Psoas muscle (tissue), 8 donors: ENCODE results near the gene RANGRF. TPM values are rescaled to one million over a fixed set of nuclear protein-coding genes. Genes with fewer than 3 reads are reported as not detected.

Experiments used
- ATAC-seq, 4 donors: fragments of 200-7000 bp; cut with Tn5 transposase; one replicate each; pipeline ENCODE4 v1.9.1; 2020; ENCODE audit warnings: moderate library complexity in 3 of 4, mild to moderate bottlenecking in 2 of 4
- DNase-seq, 2 donors: peaks; one replicate each; pipeline ENCODE4 v3.0.0-alpha.2; 2020
- H3K27ac ChIP-seq: fragments of 200-600 bp; one replicate; pipeline ENCODE4 v1.8.0; 2022
- H3K27me3 ChIP-seq, 3 donors: fragments of 200-600 bp in 1 of 3; one replicate each; pipeline versions ENCODE4 v1.6.1 to v1.8.0; 2013 to 2022; ENCODE audit warnings: low read length in 2 of 3, mild to moderate bottlenecking in 2 of 3, moderate library complexity in 1 of 3; ENCODE audit not compliant: insufficient read depth in 3 of 3
- H3K36me3 ChIP-seq, 2 donors: fragments of 200-600 bp in 1 of 2; one replicate each; pipeline versions ENCODE4 v1.6.1 to v1.8.0; 2013 to 2022; ENCODE audit warnings: low read depth in 1 of 2, mild to moderate bottlenecking in 1 of 2, moderate library complexity in 1 of 2; ENCODE audit not compliant: insufficient read depth in 1 of 2
- H3K4me1 ChIP-seq: fragments of 200-600 bp; one replicate; pipeline ENCODE4 v1.8.0; 2022
- H3K4me3 ChIP-seq: fragments of 200-600 bp; one replicate; pipeline ENCODE4 v1.8.0; 2022; ENCODE audit warnings: mild to moderate bottlenecking
- H3K9me3 ChIP-seq: fragments of 200-600 bp; one replicate; pipeline ENCODE4 v1.8.0; 2022
- WGBS, 3 donors: extraction: QIAGEN DNeasy Blood & Tissue Kit; methylation state at CpG; one replicate each; pipeline versions ENCODE4 v1.1.6 to v1.1.7; 2013; 5-methylcytosine and 5-hydroxymethylcytosine counted together
- intact Hi-C, 2 donors: fragments of 100-400 bp; cut with DNase I; formaldehyde crosslinking; loops; one replicate each; pipeline versions ENCODE4 v1.11.0 to v1.14.2; 2022
- polyA plus RNA-seq, 3 donors: library from polyadenylated mRNA; stranded (reverse); fragments of 200-250 nt; gene quantifications; one replicate each; pipeline ENCODE4 v1.2.3, GENCODE V29; 2013
- total RNA-seq, 4 donors: library from RNA; stranded (reverse); fragmentation: NEBNext Ultra II Directional in 2 of 4; extraction: Animal tissue kit (Norgen Biotek cat#: 25700) in 2 of 4; gene quantifications; one replicate each; pipeline versions ENCODE4 v1.2.1 to v1.2.4, GENCODE V29; 2021 to 2023
- TF ChIP-seq, protein P1 (sequence below): fragments of 200-600 bp; IDR thresholded peaks from one replicate; pipeline ENCODE4 v1.8.0; 2022; ENCODE audit warnings: antibody characterized with exemption
- donor health status: healthy with polysubstance abuse.
- donor health status: DM: no; HTN: no; CAD: no; lungs with moderate emphysema.
- donor health status: Bipolar disorder and iron deficiency.
- donor health status: healthy.
- donor health status: DM: yes; HTN: yes; CAD: no.
- donor health status: DM: no; HTN: no; CAD: no.
- donor health status: DM: no; HTN: no; CAD: no.
- donor health status: DM: yes; HTN: yes; CAD: no.

The RANGRF gene
- total and polyA plus RNA-seq, 7 donors: 9.0 to 24.3 (median 16.3) TPM

DNA sequence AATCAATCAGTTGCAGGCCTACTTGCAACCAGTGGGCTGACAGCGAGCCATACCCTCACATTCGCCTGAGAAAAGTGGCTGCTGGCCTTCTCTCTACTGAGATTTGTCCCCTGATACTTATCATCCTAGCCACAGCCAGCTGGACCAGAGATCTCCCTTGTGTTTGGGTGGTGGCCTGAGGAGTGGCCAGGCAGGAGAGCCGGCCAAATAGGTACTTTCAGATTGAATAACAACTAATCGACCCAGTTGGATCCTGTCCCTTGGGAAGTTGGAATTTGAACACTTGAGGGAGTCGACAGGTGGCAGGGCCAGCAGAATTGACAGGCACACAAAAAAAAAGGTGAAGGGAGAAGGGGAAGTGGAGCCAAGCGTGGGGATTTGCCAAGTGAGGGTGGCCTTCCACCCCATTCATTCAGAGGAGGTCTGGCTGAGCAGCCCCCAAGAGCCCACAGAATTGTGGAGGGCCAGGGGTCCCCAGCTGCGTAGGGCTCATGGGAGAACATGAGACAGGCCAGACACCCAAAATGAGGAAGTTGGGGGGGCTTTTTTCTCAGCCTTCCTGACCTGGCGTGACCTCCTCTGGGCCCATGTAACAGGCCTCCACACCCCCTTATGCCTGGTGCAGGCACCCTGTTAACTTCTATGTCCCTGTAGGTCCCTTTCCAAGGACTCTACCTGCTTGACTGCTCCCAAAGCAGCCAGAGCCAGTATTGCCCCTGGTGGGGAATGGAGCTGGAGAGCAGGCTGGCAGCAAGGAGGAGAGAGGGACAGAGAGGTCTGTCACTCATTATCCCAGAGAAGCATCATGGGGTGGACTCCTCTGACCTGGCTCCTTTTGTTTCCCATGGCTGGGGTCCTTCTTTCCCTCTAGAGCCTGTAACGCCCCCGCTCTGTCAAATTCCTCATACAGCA is 2.9 kb upstream of the RANGRF start:
- no peak for DNase-seq
- intact Hi-C loops: loop anchor here in 1 of 2 donors (5.0 kb wide), 1 partner anchor 33 kb away; no protein-coding TSS in a partner anchor

DNA sequence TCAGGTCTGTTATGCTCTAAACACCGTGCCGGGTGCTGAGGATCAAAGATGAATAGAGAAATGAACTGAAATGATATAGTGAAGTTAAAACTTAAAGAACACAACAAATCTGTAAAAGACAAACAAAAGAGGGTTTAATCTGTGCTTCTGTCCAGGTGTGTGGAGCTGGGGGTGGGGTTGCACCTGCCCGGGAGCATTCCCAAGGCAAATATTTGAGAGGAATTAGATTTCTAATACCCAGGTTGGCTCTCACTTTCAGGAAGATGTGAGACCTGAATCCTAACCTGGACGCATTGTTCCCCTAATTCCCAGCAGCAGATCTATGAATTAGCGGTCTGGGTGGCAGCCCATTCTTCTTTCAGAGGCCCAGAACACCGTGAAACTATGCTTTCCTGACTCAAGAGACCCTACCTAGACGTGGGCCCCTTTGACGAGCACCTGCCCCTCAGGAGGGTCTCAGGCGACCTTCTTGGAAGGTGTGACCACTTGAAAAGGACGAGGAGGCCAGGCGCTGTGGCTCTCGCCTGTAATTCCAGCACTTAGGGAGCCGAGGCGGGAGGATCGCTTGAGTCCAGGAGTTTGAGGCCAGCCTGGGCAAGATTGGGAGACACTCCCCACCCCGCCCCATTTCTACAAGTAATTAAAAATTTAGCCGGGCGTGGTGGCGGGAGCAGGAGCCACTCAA is 677 bp upstream of the RANGRF start:
- TF ChIP-seq, protein P1, sequence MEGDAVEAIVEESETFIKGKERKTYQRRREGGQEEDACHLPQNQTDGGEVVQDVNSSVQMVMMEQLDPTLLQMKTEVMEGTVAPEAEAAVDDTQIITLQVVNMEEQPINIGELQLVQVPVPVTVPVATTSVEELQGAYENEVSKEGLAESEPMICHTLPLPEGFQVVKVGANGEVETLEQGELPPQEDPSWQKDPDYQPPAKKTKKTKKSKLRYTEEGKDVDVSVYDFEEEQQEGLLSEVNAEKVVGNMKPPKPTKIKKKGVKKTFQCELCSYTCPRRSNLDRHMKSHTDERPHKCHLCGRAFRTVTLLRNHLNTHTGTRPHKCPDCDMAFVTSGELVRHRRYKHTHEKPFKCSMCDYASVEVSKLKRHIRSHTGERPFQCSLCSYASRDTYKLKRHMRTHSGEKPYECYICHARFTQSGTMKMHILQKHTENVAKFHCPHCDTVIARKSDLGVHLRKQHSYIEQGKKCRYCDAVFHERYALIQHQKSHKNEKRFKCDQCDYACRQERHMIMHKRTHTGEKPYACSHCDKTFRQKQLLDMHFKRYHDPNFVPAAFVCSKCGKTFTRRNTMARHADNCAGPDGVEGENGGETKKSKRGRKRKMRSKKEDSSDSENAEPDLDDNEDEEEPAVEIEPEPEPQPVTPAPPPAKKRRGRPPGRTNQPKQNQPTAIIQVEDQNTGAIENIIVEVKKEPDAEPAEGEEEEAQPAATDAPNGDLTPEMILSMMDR: no peak
- DNase-seq (no peak), ATAC-seq (no peak)
- Histone ChIP-seq H3K9me3 (no peaks in the 10 kb centered on the region), H3K4me1 (peaks cover 19% of the 10 kb centered on the region), H3K36me3 (no peaks in the 10 kb centered on the region), H3K27ac (peak overlapping the region; percentile 90), H3K27me3 (no peaks in the 10 kb centered on the region), H3K4me3 (peak overlapping the region; percentile 78)
- intact Hi-C loops: loop anchor here (2.0 to 5.0 kb wide), 2 partner anchors 35 to 39 kb away; partner anchors contain the start of genes CTC1 (in 1 of the 2) and PFAS (in 1 of the 2)
- WGBS, 3 donors: 28 to 34% (median 31%) methylated on average over 19 of the region's 19 CpGs

More for the DNA sequence above, 2.9 kb upstream of the RANGRF start:
- Histone ChIP-seq H3K27me3 (no peaks in the 10 kb centered on the region), H3K27ac (peak overlapping the region; percentile 27), H3K9me3 (no peaks in the 10 kb centered on the region), H3K4me1 (peaks cover 19% of the 10 kb centered on the region), H3K4me3 (no peak overlapping the region), H3K36me3 (no peaks in the 10 kb centered on the region)
- peak in 1 of 4 donors; percentile 43 for ATAC-seq
- TF ChIP-seq, protein P1: no peak
- 43 to 57% (median 48%) methylated on average over 10 of the region's 10 CpGs for WGBS, 3 donors

DNA sequence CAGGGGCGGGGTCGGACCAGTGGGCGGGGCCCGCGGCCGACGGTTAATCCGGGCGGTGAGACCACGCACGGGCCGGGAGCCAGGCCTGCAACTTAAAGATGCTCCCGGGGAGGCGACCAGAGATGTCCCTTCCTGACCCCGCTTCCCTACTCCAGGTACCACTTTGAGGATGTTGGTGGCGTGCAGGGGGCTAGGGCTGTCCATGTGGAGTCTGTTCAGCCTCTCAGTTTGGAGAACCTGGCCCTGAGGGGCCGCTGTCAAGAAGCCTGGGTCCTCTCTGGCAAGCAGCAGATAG is 580 bp downstream of the RANGRF start:
- Histone ChIP-seq H3K36me3 (no peaks in the 10 kb centered on the region), H3K9me3 (no peaks in the 10 kb centered on the region), H3K27ac (peak overlapping the region; percentile 90), H3K4me3 (peak overlapping the region; percentile 78), H3K4me1 (peaks cover 19% of the 10 kb centered on the region), H3K27me3 (no peaks in the 10 kb centered on the region)
- intact Hi-C loops: loop anchor here (2.0 to 5.0 kb wide), 2 partner anchors 37 to 40 kb away; partner anchors contain the start of genes CTC1 (in 1 of the 2) and PFAS (in 1 of the 2)
- TF ChIP-seq, protein P1: no peak
- WGBS, 3 donors: 4 to 9% (median 6%) methylated on average over 17 of the region's 17 CpGs
- DNase-seq: peak; percentile 81 to 87
- ATAC-seq: no peak

DNA sequence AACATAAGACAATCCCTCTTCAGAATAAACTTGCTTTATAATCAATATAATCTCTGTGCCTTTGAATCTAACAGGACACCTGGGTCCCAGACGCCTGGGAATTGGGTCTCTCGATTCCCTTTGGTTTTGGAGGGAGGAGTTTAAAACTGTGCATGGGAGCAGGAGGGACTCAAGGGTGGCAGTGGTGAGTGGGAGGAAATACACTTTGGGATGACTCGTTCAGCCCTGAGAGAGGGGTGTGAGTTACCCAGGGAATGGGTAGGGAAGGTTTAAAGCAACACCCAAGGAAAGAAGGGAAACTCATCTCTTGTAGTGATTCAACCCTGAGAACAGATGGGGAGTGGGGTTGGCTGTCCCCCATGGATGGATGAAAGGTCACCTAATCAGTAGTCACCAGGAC is 1.6 kb downstream of the RANGRF start:
- H3K4me3 ChIP-seq: peak overlapping the region; percentile 78
- 50 to 65% (median 53%) methylated on average over 3 of the region's 3 CpGs for WGBS, 3 donors
- no peaks in the 10 kb centered on the region for H3K36me3 ChIP-seq
- H3K9me3 ChIP-seq: no peaks in the 10 kb centered on the region
- H3K27me3 ChIP-seq: no peaks in the 10 kb centered on the region
- ATAC-seq (no peak), DNase-seq (no peak)
- TF ChIP-seq, protein P1: no peak
- H3K4me1 ChIP-seq: peaks cover 20% of the 10 kb centered on the region
- H3K27ac ChIP-seq: no peak overlapping the region
- intact Hi-C loops: loop anchor here in 1 of 2 donors (10.0 kb wide), 1 partner anchor 175 kb away; the partner anchor contains the start of gene ALOXE3
